ENCODE measurements around the gene NPAS3.

Gene NPAS3

DNA sequence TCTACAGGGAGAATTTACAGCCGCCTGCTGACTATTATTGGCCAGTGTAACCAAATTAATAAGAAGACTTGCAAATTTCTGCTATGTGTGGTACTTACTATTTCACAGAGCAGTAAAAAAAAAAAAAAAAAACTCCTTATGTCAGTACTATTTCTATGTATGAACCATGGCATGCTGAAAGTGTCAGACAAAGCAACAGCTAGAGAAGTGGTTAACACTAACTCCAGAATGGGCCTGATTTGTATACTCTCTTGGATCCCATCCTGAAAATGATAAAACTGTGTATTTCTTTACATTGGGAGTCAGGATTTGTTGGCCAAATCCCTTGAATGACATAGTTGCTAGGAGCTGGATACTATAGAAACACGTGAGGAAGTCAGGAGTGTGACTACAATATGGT, 595.4 kb downstream of the NPAS3 start:
- Histone ChIP-seq H4K91ac (ENCODE audit: low read depth, low read length) (no peak overlapping the region), H3K27ac (ENCODE audit: low read depth, low read length) (no peak overlapping the region), H4K8ac (ENCODE audit: low read depth, low read length) (no peak overlapping the region), H2BK120ac (ENCODE audit: insufficient read depth, low read length, poor library complexity) (no peak overlapping the region), H3K4me2 (ENCODE audit: low read length) (no peak overlapping the region), H3K36me3 (ENCODE audit: control insufficient read depth in 1 of 2, insufficient read depth in 2 of 2, low read length in 2 of 2) (no peaks in the 10 kb centered on the region), H3K14ac (ENCODE audit: low read length) (no peak overlapping the region), H3K79me1 (ENCODE audit: low read length) (no peaks in the 10 kb centered on the region), H3K9ac (ENCODE audit: low read length) (no peak overlapping the region), H3K4me3 (ENCODE audit: low read depth, low read length) (no peak overlapping the region), H3K79me2 (ENCODE audit: control insufficient read depth, insufficient read depth, low read length, poor library complexity) (no peaks in the 10 kb centered on the region), H2BK12ac (ENCODE audit: low read length) (no peak overlapping the region), H3K18ac (ENCODE audit: low read length) (no peak overlapping the region), H3K4me1 (ENCODE audit: control insufficient read depth in 1 of 2, insufficient read depth in 2 of 2, low read length in 2 of 2) (no peaks in the 10 kb centered on the region), H2AK5ac (ENCODE audit: low read length) (no peak overlapping the region), H2AFZ (ENCODE audit: insufficient read depth, low read length, poor library complexity) (no peak overlapping the region), H3K27me3 (ENCODE audit: insufficient read depth, low read length) (no peaks in the 10 kb centered on the region), H3K4ac (ENCODE audit: low read depth, low read length) (no peak overlapping the region), H4K12ac (ENCODE audit: low read depth, low read length) (no peak overlapping the region), H3K9me3 (ENCODE audit: insufficient read depth, low read depth, low read length) (no peaks in the 10 kb centered on the region), H2BK5ac (ENCODE audit: low read depth, low read length, poor library complexity) (no peak overlapping the region), H3K23ac (ENCODE audit: low read length) (no peak overlapping the region)
- no peak for DNase-seq
- WGBS (ENCODE audit: extremely low coverage, insufficient coverage, insufficient read length), result no CpG with 5 or more reads among the region's 2 CpGs

DNA sequence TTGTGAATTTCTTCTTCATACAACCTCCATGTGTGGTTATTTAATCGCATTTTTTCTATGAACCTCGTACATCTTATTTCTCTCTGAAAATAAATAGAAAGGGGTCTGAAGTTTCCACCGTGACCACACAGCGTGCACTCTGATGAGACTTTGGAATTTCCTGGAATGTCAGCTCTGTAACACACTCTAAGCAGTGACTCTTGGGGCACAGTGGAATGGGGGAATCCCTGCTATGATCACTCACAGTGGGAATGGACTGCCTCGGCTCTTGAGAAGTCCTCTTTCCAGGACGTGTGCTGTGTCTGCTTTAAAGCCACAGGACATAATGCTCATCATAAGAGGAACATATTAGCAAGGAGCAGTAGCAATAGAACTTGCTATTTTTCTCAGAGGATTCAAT, 596.0 kb downstream of the NPAS3 start:
- H4K12ac ChIP-seq (ENCODE audit: low read depth, low read length), result no peak overlapping the region
- H3K4ac ChIP-seq (ENCODE audit: low read depth, low read length), result no peak overlapping the region

DNA sequence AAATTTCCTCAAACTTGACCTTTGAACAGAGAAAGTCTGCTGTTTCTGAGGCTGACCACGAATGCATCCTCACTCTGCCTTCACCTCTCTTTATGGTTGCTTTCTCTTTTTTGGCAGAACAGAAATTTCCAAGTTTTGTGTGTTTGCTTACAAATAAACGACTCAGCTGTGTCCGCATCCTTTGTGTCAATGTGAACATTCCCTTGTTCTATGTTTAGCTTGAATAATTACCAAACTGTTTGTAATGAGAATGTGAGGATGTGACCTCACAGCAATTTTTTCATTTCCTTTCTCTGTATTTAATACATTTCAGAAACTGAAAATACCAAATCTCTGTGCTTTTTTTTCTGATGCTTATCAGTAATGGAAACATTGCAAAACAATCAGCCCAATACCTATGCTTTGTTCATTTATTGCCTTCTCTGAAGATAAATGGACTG, 601.3 kb downstream of the NPAS3 start:
- Histone ChIP-seq H3K23ac (ENCODE audit: low read length) (no peak overlapping the region), H3K79me2 (ENCODE audit: control insufficient read depth, insufficient read depth, low read length, poor library complexity) (no peaks in the 10 kb centered on the region), H3K27ac (ENCODE audit: low read depth, low read length) (no peak overlapping the region), H4K12ac (ENCODE audit: low read depth, low read length) (no peak overlapping the region), H2BK12ac (ENCODE audit: low read length) (no peak overlapping the region), H2AK5ac (ENCODE audit: low read length) (no peak overlapping the region), H3K79me1 (ENCODE audit: low read length) (no peaks in the 10 kb centered on the region), H2BK5ac (ENCODE audit: low read depth, low read length, poor library complexity) (no peak overlapping the region), H3K4me3 (ENCODE audit: low read depth, low read length) (no peak overlapping the region), H2AFZ (ENCODE audit: insufficient read depth, low read length, poor library complexity) (no peak overlapping the region), H3K9me3 (ENCODE audit: insufficient read depth, low read depth, low read length) (no peaks in the 10 kb centered on the region), H3K4me1 (ENCODE audit: control insufficient read depth in 1 of 2, insufficient read depth in 2 of 2, low read length in 2 of 2) (no peaks in the 10 kb centered on the region), H4K91ac (ENCODE audit: low read depth, low read length) (no peak overlapping the region), H3K4me2 (ENCODE audit: low read length) (no peak overlapping the region), H4K8ac (ENCODE audit: low read depth, low read length) (no peak overlapping the region), H3K18ac (ENCODE audit: low read length) (no peak overlapping the region), H3K4ac (ENCODE audit: low read depth, low read length) (no peak overlapping the region), H3K27me3 (ENCODE audit: insufficient read depth, low read length) (no peaks in the 10 kb centered on the region), H3K14ac (ENCODE audit: low read length) (no peak overlapping the region), H2BK120ac (ENCODE audit: insufficient read depth, low read length, poor library complexity) (no peak overlapping the region), H3K9ac (ENCODE audit: low read length) (no peak overlapping the region), H3K36me3 (ENCODE audit: control insufficient read depth in 1 of 2, insufficient read depth in 2 of 2, low read length in 2 of 2) (no peaks in the 10 kb centered on the region)
- no peak for DNase-seq
- no CpG with 5 or more reads among the region's 3 CpGs for WGBS (ENCODE audit: extremely low coverage, insufficient coverage, insufficient read length)

More for the DNA sequence above, 596.0 kb downstream of the NPAS3 start:
- Histone ChIP-seq H3K27ac (ENCODE audit: low read depth, low read length) (no peak overlapping the region), H2BK12ac (ENCODE audit: low read length) (no peak overlapping the region), H2AFZ (ENCODE audit: insufficient read depth, low read length, poor library complexity) (no peak overlapping the region), H3K4me3 (ENCODE audit: low read depth, low read length) (no peak overlapping the region), H2AK5ac (ENCODE audit: low read length) (no peak overlapping the region), H3K36me3 (ENCODE audit: control insufficient read depth in 1 of 2, insufficient read depth in 2 of 2, low read length in 2 of 2) (no peaks in the 10 kb centered on the region), H4K91ac (ENCODE audit: low read depth, low read length) (no peak overlapping the region), H3K27me3 (ENCODE audit: insufficient read depth, low read length) (no peaks in the 10 kb centered on the region), H3K14ac (ENCODE audit: low read length) (no peak overlapping the region), H2BK5ac (ENCODE audit: low read depth, low read length, poor library complexity) (no peak overlapping the region), H3K4me1 (ENCODE audit: control insufficient read depth in 1 of 2, insufficient read depth in 2 of 2, low read length in 2 of 2) (no peaks in the 10 kb centered on the region), H3K23ac (ENCODE audit: low read length) (no peak overlapping the region), H3K18ac (ENCODE audit: low read length) (no peak overlapping the region), H2BK120ac (ENCODE audit: insufficient read depth, low read length, poor library complexity) (no peak overlapping the region), H3K9ac (ENCODE audit: low read length) (no peak overlapping the region), H3K9me3 (ENCODE audit: insufficient read depth, low read depth, low read length) (no peaks in the 10 kb centered on the region), H3K79me1 (ENCODE audit: low read length) (no peaks in the 10 kb centered on the region), H3K79me2 (ENCODE audit: control insufficient read depth, insufficient read depth, low read length, poor library complexity) (no peaks in the 10 kb centered on the region), H4K8ac (ENCODE audit: low read depth, low read length) (no peak overlapping the region), H3K4me2 (ENCODE audit: low read length) (no peak overlapping the region)
- no peak for DNase-seq
- no CpG with 5 or more reads among the region's 6 CpGs for WGBS (ENCODE audit: extremely low coverage, insufficient coverage, insufficient read length)

DNA sequence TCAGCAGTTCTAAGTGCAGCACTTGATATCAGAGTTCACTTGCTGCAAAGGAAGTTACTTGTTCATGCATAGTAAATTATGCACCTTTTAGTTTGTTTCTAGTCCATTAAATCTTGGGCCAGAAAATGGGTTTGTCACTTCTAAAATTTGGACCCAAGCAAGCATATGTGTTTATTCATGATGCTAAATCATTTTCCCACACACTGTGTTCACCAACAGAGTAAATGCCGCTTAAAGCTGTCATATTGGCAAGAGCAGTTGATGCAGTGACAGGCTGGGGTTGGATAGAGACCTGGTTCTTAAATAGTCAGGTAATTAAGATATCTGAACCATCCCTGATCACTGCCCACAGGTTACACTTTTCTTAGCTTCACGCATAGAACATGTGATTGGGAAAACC, 602.5 kb downstream of the NPAS3 start:
- Histone ChIP-seq H3K18ac (ENCODE audit: low read length) (no peak overlapping the region), H3K4ac (ENCODE audit: low read depth, low read length) (no peak overlapping the region), H2BK5ac (ENCODE audit: low read depth, low read length, poor library complexity) (no peak overlapping the region), H2BK12ac (ENCODE audit: low read length) (no peak overlapping the region), H3K27ac (ENCODE audit: low read depth, low read length) (no peak overlapping the region), H3K9ac (ENCODE audit: low read length) (no peak overlapping the region), H3K79me2 (ENCODE audit: control insufficient read depth, insufficient read depth, low read length, poor library complexity) (no peaks in the 10 kb centered on the region), H3K36me3 (ENCODE audit: control insufficient read depth in 1 of 2, insufficient read depth in 2 of 2, low read length in 2 of 2) (no peaks in the 10 kb centered on the region), H2AFZ (ENCODE audit: insufficient read depth, low read length, poor library complexity) (no peak overlapping the region), H3K4me3 (ENCODE audit: low read depth, low read length) (no peak overlapping the region), H3K79me1 (ENCODE audit: low read length) (no peaks in the 10 kb centered on the region), H3K27me3 (ENCODE audit: insufficient read depth, low read length) (no peaks in the 10 kb centered on the region), H3K9me3 (ENCODE audit: insufficient read depth, low read depth, low read length) (no peaks in the 10 kb centered on the region), H3K4me2 (ENCODE audit: low read length) (no peak overlapping the region), H4K8ac (ENCODE audit: low read depth, low read length) (no peak overlapping the region), H3K14ac (ENCODE audit: low read length) (no peak overlapping the region), H4K91ac (ENCODE audit: low read depth, low read length) (no peak overlapping the region), H4K12ac (ENCODE audit: low read depth, low read length) (no peak overlapping the region), H2AK5ac (ENCODE audit: low read length) (no peak overlapping the region), H2BK120ac (ENCODE audit: insufficient read depth, low read length, poor library complexity) (no peak overlapping the region), H3K4me1 (ENCODE audit: control insufficient read depth in 1 of 2, insufficient read depth in 2 of 2, low read length in 2 of 2) (no peaks in the 10 kb centered on the region), H3K23ac (ENCODE audit: low read length) (no peak overlapping the region)
- no CpG with 5 or more reads among the region's 2 CpGs for WGBS (ENCODE audit: extremely low coverage, insufficient coverage, insufficient read length)
- DNase-seq, result no peak

Measured in trophoblast cell (in vitro differentiated cells and primary cell).